Glutamatergic neuron (in vitro differentiated cells): ENCODE results near the gene EPB41L4A. TPM values are rescaled to one million over a fixed set of nuclear protein-coding genes. Genes with fewer than 3 reads are reported as not detected.
"Not testable (repeated sequence)": the region's sequence is repeated elsewhere in the genome, so short reads cannot be mapped to it uniquely, and the experiment has no call there.

Source experiments
- DNase-seq: peaks from one replicate; pipeline ENCODE4 v3.0.0; 2022
- H3K27ac Mint-ChIP-seq: one replicate; pipeline ENCODE4 v1.8.0; 2020; ENCODE audit warnings: mild to moderate bottlenecking, mixed read lengths, inconsistent platforms; ENCODE audit not compliant: unreplicated experiment
- H3K27me3 Mint-ChIP-seq: one replicate; pipeline ENCODE4 v1.8.0; 2020; ENCODE audit warnings: mild to moderate bottlenecking, moderate library complexity, mixed read lengths, inconsistent platforms; ENCODE audit not compliant: unreplicated experiment
- H3K36me3 Mint-ChIP-seq: one replicate; pipeline ENCODE4 v1.8.0; 2020; ENCODE audit warnings: mild to moderate bottlenecking, mixed read lengths, inconsistent platforms; ENCODE audit not compliant: unreplicated experiment
- H3K4me1 Mint-ChIP-seq: one replicate; pipeline ENCODE4 v1.8.0; 2020; ENCODE audit warnings: mild to moderate bottlenecking, low read depth, mixed read lengths, inconsistent platforms; ENCODE audit not compliant: unreplicated experiment
- H3K4me3 Mint-ChIP-seq: one replicate; pipeline ENCODE4 v1.8.0; 2020; ENCODE audit warnings: mild to moderate bottlenecking, mixed read lengths, inconsistent platforms; ENCODE audit not compliant: unreplicated experiment
- H3K9me3 Mint-ChIP-seq: one replicate; pipeline ENCODE4 v1.8.0; 2020; ENCODE audit warnings: mild to moderate bottlenecking, moderate library complexity, mixed read lengths, inconsistent platforms; ENCODE audit not compliant: unreplicated experiment
- CTCF ChIP-seq: fragments of 200-600 bp; sonication (generic); IDR thresholded peaks from one replicate; pipeline ENCODE4 v1.5.0; 2021; ENCODE audit not compliant: partially characterized antibody, unreplicated experiment
- total RNA-seq: library from RNA; stranded (reverse); fragmentation: NEBNext Ultra II Directional; extraction: Animal tissue kit (Norgen Biotek cat#: 25700); gene quantifications from one replicate; pipeline ENCODE4 v1.2.1, GENCODE V29; 2021; ENCODE audit not compliant: unreplicated experiment

Gene EPB41L4A
- total RNA-seq, 1 donor from 2014 or later, result 125 TPM

GRCh38 chr5:112366987-112367386 lies 52.1 kb downstream of the EPB41L4A start:
- Mint-ChIP-seq H3K9me3 (peaks cover 1% of the 10 kb centered on the region), H3K27ac (no peak overlapping the region), H3K36me3 (no peaks in the 10 kb centered on the region), H3K4me3 (no peak overlapping the region), H3K4me1 (peaks cover 19% of the 10 kb centered on the region), H3K27me3 (no peaks in the 10 kb centered on the region)
- DNase-seq, result no peak
- peak; percentile 20 for TF ChIP-seq CTCF

GRCh38 chr5:112360740-112361139 lies 58.3 kb downstream of the EPB41L4A start:
- not testable (repeated sequence) for DNase-seq, H3K4me3 Mint-ChIP-seq, H3K27me3 Mint-ChIP-seq, H3K36me3 Mint-ChIP-seq, H3K9me3 Mint-ChIP-seq
- H3K4me1 Mint-ChIP-seq, result peaks cover 21% of the 10 kb centered on the region
- H3K27ac Mint-ChIP-seq, result peak overlapping the region; percentile 89

- TF ChIP-seq CTCF, result no peak
- H3K4me3 Mint-ChIP-seq, result peak overlapping the region; percentile 15
- no peaks in the 10 kb centered on the region for H3K36me3 Mint-ChIP-seq
- no peak for DNase-seq
- peaks cover 23% of the 10 kb centered on the region for H3K4me1 Mint-ChIP-seq
- H3K9me3 Mint-ChIP-seq, result peaks cover 10% of the 10 kb centered on the region
- H3K27ac Mint-ChIP-seq, result peak overlapping the region; percentile 4
- H3K27me3 Mint-ChIP-seq, result peaks cover 2% of the 10 kb centered on the region
Measured at GRCh38 chr5:112356178-112356956, 62.7 kb downstream of the EPB41L4A start.

- no peaks in the 10 kb centered on the region for H3K36me3 Mint-ChIP-seq
- TF ChIP-seq CTCF, result no peak
- peaks cover 9% of the 10 kb centered on the region for H3K9me3 Mint-ChIP-seq
- no peak overlapping the region for H3K4me3 Mint-ChIP-seq
- no peak overlapping the region for H3K27ac Mint-ChIP-seq
- peaks cover 18% of the 10 kb centered on the region for H3K4me1 Mint-ChIP-seq
- peaks cover 2% of the 10 kb centered on the region for H3K27me3 Mint-ChIP-seq
- no peak for DNase-seq
Measured at GRCh38 chr5:112355058-112355685, 63.9 kb downstream of the EPB41L4A start.

- Mint-ChIP-seq H3K27ac (no peak overlapping the region), H3K27me3 (peaks cover 2% of the 10 kb centered on the region), H3K4me3 (no peak overlapping the region), H3K9me3 (peaks cover 5% of the 10 kb centered on the region), H3K4me1 (peaks cover 18% of the 10 kb centered on the region), H3K36me3 (no peaks in the 10 kb centered on the region)
- no peak for DNase-seq
- TF ChIP-seq CTCF, result no peak
Measured at GRCh38 chr5:112353678-112354077, 65.4 kb downstream of the EPB41L4A start.
